CMK (cell line): ENCODE data around the gene NPC1L1.

ENCODE experiments used
- DNase-seq: peaks from one replicate; pipeline ENCODE4 v3.0.0-alpha.2; 2010; ENCODE audit warnings: low read depth

NPC1L1 gene, protein sequence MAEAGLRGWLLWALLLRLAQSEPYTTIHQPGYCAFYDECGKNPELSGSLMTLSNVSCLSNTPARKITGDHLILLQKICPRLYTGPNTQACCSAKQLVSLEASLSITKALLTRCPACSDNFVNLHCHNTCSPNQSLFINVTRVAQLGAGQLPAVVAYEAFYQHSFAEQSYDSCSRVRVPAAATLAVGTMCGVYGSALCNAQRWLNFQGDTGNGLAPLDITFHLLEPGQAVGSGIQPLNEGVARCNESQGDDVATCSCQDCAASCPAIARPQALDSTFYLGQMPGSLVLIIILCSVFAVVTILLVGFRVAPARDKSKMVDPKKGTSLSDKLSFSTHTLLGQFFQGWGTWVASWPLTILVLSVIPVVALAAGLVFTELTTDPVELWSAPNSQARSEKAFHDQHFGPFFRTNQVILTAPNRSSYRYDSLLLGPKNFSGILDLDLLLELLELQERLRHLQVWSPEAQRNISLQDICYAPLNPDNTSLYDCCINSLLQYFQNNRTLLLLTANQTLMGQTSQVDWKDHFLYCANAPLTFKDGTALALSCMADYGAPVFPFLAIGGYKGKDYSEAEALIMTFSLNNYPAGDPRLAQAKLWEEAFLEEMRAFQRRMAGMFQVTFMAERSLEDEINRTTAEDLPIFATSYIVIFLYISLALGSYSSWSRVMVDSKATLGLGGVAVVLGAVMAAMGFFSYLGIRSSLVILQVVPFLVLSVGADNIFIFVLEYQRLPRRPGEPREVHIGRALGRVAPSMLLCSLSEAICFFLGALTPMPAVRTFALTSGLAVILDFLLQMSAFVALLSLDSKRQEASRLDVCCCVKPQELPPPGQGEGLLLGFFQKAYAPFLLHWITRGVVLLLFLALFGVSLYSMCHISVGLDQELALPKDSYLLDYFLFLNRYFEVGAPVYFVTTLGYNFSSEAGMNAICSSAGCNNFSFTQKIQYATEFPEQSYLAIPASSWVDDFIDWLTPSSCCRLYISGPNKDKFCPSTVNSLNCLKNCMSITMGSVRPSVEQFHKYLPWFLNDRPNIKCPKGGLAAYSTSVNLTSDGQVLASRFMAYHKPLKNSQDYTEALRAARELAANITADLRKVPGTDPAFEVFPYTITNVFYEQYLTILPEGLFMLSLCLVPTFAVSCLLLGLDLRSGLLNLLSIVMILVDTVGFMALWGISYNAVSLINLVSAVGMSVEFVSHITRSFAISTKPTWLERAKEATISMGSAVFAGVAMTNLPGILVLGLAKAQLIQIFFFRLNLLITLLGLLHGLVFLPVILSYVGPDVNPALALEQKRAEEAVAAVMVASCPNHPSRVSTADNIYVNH (N-terminal part only)

DNA sequence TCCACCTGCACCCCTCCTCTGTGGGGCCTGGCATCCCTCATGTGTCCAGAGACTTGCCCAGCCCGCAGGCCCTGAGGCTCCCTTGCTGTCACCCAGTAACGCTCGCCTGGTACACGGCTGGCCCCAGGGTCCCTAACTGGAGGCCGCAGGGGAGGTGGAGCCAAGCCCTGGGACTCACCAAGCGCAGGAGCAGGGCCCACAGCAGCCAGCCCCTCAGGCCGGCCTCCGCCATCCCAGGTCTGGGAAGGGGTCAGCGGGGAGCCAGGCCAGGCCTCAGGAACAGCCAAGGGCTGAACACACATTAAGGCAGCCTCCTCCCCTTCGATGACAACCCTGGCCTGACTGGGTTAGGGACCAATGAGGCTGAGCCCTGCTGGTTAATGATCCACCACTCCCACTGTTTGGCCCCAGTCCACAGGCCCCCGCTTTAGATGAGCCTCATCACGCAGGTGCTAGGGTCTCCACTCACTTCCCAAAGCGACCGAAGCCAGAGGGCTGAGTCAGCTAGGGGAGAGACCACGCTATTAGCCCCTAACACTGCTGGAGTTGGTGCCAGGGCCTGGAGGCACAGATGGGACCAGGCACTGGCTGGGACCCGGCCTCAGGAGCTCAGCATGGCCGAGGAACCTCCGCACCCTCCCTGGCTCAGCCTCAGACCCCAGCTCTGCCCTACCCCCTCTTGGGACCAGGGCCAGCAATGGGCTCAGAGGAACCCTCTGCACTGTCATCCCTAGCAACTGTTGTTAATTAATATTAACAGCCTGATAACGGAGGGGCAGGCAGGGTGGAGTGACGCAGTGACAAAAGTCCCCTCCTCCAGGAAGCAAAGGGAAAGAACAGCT, at the start of gene NPC1L1:
Gene NPC1L1 (minus strand): TSS at position 303 of the 842 bp plus-strand sequence. CDS start 71 bp downstream, at position 232.
- DNase-seq: no peak

- DNase-seq: no peak
Observed at GRCh38 chr7:44590910-44591309, 49.8 kb upstream of the NPC1L1 start.

- DNase-seq: no peak
Observed at GRCh38 chr7:44587843-44588711, 46.9 kb upstream of the NPC1L1 start.

DNA sequence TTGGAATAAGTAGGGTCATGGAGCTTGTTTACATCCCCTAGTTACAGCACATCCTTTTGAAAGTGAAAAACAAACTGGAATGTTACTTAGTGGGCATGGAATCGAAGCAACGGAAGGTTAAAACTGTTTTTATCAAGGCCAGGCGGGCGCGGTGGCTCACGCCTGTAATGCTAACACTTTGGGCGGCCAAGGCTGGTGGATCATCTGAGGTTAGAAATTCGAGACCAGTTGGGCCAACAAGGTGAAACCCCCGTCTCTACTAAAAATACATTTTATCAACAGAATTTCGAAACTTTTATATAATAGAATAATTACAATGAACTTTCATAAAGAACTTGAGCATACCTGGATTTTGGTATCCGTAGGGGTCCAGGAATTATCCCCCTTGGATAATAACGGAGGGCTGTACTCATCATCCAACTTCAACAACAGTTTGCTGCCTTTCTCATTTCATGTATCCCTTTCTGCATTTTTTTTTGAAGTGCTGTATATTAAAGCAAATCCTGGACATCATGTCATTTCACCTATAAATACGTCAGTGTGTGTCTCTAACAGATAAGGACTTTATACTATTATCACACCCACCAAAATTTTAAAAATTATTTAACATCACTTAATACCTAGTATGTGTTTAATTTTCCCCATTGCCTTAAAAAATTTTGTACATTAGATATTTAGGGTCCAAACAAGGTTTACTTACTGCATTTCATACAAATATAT, 42.2 kb upstream of the NPC1L1 start:
- DNase-seq: no peak

DNA sequence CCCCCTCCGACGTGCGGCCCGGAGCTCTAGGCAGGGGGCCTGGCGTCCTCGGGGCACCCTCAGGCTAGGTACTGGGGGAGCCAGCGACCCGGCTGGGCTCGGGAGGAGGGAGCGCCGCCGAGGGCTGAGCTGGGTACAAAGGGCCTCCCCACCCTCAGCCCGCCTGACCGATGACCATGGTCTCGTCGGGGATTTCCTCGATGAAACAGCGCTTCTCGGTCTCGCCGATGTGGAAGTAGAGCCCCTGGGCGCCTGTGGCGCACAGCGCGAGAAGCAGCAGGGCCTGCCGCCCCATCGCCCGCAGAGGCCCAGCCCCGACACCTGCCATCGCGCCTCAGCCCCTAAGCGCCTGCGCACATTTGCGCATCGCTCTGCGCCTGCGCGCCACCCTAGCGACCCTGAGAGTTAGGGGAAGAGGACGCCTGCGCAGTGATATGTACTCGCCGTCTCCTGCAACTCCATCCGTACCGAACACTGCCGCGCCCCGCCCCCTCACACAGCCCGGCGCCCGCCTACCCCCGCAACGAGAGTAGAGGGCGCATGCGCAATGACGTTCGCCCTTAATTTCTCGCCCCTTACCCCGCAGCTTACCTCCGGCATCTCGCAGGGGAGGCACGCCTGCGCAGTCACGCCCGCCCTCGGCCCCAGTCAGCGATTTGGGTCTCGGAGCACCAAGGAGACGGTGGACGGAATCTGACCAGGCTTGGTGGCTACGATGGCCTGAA, 40.9 kb upstream of the NPC1L1 start, which contains the start of gene TMED4:
Gene TMED4 (minus strand): TSS at position 353 of the 725 bp plus-strand sequence. CDS start 25 bp downstream, at position 328.
- peak; percentile 95 for DNase-seq

DNA sequence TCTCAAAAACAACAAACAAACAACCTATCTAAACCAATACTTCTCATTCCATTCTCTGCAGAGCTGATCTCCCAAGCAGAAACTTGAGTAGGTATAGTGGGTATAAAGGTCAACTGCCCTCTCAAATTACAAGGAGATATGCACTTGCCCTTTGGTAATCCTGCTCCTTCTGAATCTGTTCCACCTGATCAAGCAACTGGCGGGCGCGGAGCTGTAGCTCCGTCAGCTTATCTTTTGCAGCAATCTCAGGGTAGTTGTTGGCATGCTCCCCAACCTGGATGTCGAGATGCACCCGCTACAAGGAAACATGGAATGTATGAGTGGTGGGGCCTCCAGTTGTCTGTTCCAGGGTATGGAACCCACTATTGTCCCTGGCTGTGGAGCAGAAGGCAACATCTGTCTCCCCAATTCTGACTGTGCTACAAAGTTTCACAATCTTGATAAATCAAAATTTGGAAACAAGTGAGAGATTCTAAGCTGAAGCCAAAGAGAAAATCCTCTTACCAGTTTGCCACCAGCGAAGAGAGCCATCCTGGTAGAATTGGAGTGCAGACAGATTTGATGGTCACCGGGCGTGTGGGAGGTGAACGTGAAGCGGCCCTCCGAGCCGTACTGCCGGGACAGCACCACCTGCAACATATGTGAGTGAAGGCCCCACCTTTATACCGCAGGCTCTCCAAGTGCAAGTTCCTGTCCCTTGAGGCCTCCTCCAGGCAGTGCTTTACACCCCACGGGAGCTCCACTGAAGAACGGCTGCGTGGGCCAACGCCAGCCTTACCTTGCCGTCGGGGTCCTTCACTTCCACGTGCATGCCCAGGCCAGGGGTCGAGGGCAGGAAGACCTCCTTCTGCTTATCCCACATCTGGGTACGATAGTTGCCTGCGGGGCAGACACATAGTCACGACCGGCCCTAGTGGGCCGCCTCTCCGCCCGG, 40.1 kb upstream of the NPC1L1 start:
- no peak for DNase-seq

DNA sequence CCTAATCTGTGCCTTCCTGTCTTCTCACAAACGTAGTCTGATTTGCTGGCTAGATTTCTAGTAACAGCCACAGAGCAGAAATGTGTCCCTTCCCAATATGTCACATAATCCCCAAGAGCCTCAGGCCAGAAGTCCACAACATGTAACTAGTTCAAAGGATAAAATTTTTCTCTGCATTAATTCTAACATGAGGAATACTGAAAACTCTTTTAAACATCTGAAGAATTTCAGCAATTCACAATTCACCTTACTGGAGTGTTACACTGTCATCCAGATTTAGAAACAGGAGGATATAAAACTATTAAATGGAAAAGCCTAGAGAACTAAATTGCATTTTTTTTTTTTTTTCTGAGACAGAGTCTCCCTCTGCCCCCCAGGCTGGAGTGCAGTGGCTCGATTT, 35.1 kb upstream of the NPC1L1 start:
- no peak for DNase-seq

DNA sequence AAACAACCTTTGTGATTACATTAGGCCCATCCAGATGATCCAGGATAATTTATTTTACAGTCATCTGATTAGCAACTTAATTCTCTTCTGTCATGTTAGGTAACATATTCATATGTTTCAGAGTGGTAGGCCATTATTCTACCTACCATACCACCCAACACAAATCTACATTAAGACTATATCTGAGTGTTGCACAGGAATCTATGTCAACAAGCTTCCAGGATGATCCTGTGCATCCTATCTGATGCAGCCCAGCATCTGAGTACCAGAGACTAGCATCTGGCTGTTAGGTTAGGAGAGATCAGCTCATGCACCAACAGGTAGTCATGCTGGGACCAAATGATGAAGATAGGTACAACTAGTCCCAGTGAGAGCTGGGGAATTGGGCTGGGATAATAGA, 33.9 kb upstream of the NPC1L1 start:
- DNase-seq: no peak

DNA sequence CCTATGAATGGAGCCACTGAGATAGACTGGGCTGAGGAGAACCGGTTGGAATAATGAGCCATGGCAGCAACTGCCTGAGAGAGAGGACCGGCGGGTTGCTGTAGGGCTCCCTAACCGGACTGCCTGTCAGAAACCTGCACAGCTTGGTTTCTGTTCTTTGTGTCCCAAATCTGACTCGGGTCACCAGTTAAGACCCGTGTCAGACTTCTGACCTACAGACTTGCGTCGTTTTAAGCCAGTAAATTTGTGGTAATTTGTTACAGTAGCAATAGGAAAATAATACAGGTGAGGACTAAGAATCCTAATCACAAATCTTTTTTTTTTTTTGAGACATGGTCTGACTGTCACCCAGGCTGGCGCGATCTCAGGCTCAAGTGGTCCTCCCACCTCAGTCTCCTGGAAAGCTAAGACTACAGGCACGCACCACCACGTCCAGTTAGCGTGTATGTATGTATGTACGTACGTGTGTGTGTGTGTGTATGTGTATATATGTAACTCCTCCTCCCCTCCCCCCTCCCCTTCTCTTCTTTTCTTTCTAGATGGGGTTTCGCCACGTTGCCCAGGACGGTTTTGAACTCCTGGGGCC, 33.2 kb upstream of the NPC1L1 start:
- DNase-seq: no peak

GRCh38 chr7:44573464-44574286, 32.5 kb upstream of the NPC1L1 start, which contains the start of gene DDX56:
DDX56 (minus strand) TSS chr7:44573908; CDS start chr7:44573895, 13 bp downstream.
- DNase-seq: peak; percentile 88

- DNase-seq: no peak
Observed at GRCh38 chr7:44572771-44573170, 31.6 kb upstream of the NPC1L1 start.

DNA sequence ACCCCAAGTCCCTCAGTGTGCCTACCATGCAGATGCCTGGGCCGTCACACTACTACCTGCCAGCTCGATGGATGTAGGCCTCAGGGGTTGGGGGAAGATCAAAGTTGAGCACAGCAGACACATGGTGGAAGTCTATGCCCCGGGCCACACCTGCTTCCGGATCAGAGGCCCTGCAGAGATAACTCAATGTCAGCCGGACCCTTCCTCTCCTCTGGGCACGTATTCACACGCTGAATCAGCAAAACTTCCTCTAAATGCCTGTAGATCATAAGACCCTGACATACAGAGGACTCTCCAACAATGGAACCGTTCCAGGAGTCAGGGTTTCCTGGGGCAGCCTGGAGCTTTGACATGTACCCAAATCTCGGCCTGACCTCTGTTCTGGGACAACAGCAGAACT, 28.8 kb upstream of the NPC1L1 start:
- DNase-seq: no peak

DNA sequence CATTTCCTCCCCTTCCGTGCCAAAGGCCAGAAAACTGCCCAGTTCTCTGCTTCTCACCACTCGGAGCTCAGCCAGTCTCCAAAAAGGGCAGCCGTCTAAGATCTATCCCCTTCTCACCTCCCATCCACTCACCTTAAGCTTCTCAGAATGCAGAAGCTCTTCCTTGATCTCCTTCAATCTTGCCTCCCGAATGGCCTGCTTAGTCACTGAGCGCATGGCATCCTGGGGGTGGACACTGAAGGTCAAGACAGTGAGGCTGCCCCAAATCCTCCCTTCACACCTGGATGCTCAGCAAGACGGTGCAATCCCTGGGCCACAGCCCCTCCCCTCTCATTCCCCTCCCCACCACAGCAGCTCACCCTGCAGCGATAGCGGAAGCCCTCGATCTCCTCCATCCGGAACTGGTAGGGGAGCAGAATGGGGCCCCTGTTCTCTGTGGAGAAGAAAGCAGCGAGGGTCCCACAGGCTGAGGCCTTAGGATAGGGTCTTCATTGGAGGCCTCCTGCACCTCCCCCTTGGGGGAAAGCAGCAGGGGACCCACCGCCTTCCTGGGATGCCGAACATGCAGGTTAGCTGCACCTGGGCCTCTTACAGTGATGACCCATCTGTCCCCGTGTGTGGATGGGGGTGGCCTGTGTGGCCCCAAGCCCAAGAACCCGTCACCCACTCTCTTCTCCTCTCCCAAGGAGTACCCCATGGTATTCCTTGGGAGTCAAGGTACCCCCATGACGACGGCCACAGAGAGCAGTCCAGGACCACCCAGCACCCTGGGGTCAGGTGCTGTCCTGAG, 27.8 kb upstream of the NPC1L1 start:
- DNase-seq: no peak

DNA sequence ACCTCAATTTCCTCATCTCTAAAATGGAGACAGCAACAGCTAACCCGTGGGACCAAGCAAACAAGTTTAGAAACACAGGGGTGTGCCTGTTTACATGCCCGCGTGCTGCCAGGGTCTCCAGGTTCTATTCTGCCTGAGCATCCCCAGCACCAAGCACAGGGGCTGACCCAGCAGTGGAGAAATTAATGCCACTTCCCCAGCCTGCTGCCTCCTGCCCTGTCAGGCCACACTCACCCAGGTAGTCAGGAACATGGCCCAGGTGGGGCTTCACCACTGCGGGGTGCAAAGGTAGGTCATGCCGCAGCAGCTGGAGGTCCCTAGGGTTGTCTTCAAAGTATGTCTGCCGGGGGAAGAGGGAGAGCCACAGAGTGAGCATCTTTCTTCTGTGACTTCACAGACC, 26.8 kb upstream of the NPC1L1 start:
- no peak for DNase-seq

- DNase-seq: no peak
Observed at GRCh38 chr7:44566680-44567079, 25.6 kb upstream of the NPC1L1 start.
